Measurements from ENCODE around the gene TMEM80.

DNA sequence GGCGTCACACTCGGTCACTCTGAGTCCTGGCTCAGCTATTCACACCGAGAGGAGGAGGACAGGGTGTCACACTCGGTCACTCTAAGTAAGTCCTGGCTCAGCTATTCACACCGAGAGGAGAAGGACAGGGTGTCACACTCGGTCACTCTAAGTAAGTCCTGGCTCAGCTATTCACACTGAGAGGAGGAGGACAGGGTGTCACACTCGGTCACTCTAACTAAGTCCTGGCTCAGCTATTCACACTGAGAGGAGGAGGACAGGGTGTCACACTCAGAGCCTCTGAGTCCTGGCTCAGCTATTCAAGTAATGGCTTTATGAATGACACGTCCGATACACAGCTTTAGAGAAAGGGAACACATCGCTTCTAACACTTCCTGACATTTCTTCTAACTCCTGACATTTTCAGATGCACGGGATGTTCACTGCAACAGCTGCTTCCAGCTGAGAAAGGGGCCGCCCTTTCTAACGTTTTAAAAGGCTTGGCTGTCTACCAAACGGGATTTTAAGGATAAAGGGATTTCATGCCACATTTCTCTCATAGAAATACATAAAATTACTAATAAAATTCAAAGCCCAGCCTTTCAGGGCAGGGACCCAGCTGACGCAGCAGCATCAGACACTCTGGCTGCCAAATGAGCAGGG lies 30.4 kb upstream of the TMEM80 start:
- TF ChIP-seq POLR2A (IDR thresholded peaks at IDR 0.05; ENCODE audit: low read depth, low read length) (no peak), BHLHE40 (IDR thresholded peaks at IDR 0.05; ENCODE audit: low read depth, low read length) (no peak), CTCF (conservative IDR thresholded peaks at IDR 0.05; ENCODE audit: low read depth, low read length) (no peak), SMC3 (IDR thresholded peaks at IDR 0.05; ENCODE audit: low read depth, low read length) (no peak), RAD21 (IDR thresholded peaks at IDR 0.05; ENCODE audit: low read length) (no peak), NFE2L2 (IDR thresholded peaks at IDR 0.05; ENCODE audit: low read depth, low read length) (no peak), RCOR1 (IDR thresholded peaks at IDR 0.05; ENCODE audit: insufficient replicate concordance, low read length) (no peak), MAFK (IDR thresholded peaks at IDR 0.05; ENCODE audit: low read depth, low read length) (no peak), FOS (IDR thresholded peaks at IDR 0.05; ENCODE audit: low read depth, low read length) (no peak), MAZ (IDR thresholded peaks at IDR 0.05; ENCODE audit: borderline replicate concordance, low read depth, low read length) (no peak), CHD1 (IDR thresholded peaks at IDR 0.05; ENCODE audit: low read depth, low read length) (no peak), USF2 (IDR thresholded peaks at IDR 0.05; ENCODE audit: low read depth, low read length) (no peak), RFX5 (IDR thresholded peaks at IDR 0.05; ENCODE audit: low read depth, low read length) (no peak)
- TF ChIP-seq, protein P1, sequence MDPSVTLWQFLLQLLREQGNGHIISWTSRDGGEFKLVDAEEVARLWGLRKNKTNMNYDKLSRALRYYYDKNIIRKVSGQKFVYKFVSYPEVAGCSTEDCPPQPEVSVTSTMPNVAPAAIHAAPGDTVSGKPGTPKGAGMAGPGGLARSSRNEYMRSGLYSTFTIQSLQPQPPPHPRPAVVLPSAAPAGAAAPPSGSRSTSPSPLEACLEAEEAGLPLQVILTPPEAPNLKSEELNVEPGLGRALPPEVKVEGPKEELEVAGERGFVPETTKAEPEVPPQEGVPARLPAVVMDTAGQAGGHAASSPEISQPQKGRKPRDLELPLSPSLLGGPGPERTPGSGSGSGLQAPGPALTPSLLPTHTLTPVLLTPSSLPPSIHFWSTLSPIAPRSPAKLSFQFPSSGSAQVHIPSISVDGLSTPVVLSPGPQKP (IDR thresholded peaks at IDR 0.05; ENCODE audit: borderline replicate concordance, low read depth, low read length) = no peak
